Measurements from ENCODE around the gene TMEM242. TPM values are rescaled to one million over a fixed set of nuclear protein-coding genes. Genes with fewer than 3 reads are reported as not detected.

TMEM242 gene
- polyA plus RNA-seq, 1 donor from 2014 or later: 17.6 TPM

DNA sequence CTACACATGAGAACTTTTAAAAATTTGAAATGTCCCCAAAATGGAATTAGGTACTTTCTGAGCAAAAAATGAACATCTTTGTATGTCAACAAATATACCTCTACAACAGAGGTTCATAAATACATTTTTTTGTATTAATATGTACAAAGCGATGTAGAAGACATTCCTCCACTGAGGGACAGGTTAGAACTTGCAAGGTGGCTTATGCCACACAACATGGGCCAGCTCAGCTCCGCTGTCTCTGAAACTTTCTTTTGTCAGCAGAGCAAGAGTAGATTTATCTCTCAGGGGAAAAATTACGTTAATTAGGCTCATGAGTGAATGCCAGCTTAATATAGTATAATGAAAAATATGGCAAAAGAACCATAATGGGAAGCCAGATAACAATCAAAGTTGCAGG lies 10.6 kb upstream of the TMEM242 start:
- H3K9me3 ChIP-seq (ENCODE audit: low read length): no peaks in the 10 kb centered on the region
- no peaks in the 10 kb centered on the region for H3K36me3 ChIP-seq (ENCODE audit: insufficient read depth, low read length)
- no peaks in the 10 kb centered on the region for H3F3A ChIP-seq (ENCODE audit: insufficient read depth, low read length, poor library complexity, severe bottlenecking)
- H2AFZ ChIP-seq (ENCODE audit: low read depth, low read length): no peak overlapping the region
- no peak overlapping the region for H3K27ac ChIP-seq (ENCODE audit: low read length)
- H3K9me2 ChIP-seq (ENCODE audit: insufficient read depth, low read length): no peaks in the 10 kb centered on the region
- H4K20me1 ChIP-seq (ENCODE audit: insufficient read depth): no peaks in the 10 kb centered on the region
- H3K9ac ChIP-seq (ENCODE audit: low read length): no peak overlapping the region
- no peak overlapping the region for H3K4me3 ChIP-seq (ENCODE audit: low read length)
- no peak overlapping the region for H3K4me2 ChIP-seq (ENCODE audit: low read length)
- no peaks in the 10 kb centered on the region for H3K79me2 ChIP-seq (replicated peaks; ENCODE audit: insufficient read depth, low read length)
- TF ChIP-seq MXI1 (conservative IDR thresholded peaks at IDR 0.05; ENCODE audit: poor library complexity, severe bottlenecking) (no peak), POLR2AphosphoS5 (IDR thresholded peaks at IDR 0.05) (no peak), EP300 (conservative IDR thresholded peaks at IDR 0.05; ENCODE audit: poor library complexity, severe bottlenecking) (no peak), RAD21 (conservative IDR thresholded peaks at IDR 0.05) (no peak), SMC3 (conservative IDR thresholded peaks at IDR 0.05; ENCODE audit: poor library complexity) (no peak), TAF1 (IDR thresholded peaks at IDR 0.05; ENCODE audit: low read depth) (no peak), EZH2 (IDR thresholded peaks at IDR 0.05; ENCODE audit: borderline replicate concordance, insufficient read depth, low read length, poor library complexity, severe bottlenecking) (no peak)
- TF ChIP-seq, protein P1, sequence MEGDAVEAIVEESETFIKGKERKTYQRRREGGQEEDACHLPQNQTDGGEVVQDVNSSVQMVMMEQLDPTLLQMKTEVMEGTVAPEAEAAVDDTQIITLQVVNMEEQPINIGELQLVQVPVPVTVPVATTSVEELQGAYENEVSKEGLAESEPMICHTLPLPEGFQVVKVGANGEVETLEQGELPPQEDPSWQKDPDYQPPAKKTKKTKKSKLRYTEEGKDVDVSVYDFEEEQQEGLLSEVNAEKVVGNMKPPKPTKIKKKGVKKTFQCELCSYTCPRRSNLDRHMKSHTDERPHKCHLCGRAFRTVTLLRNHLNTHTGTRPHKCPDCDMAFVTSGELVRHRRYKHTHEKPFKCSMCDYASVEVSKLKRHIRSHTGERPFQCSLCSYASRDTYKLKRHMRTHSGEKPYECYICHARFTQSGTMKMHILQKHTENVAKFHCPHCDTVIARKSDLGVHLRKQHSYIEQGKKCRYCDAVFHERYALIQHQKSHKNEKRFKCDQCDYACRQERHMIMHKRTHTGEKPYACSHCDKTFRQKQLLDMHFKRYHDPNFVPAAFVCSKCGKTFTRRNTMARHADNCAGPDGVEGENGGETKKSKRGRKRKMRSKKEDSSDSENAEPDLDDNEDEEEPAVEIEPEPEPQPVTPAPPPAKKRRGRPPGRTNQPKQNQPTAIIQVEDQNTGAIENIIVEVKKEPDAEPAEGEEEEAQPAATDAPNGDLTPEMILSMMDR (IDR thresholded peaks at IDR 0.05; ENCODE audit: poor library complexity, severe bottlenecking): no peak
- TF ChIP-seq, protein P2, sequence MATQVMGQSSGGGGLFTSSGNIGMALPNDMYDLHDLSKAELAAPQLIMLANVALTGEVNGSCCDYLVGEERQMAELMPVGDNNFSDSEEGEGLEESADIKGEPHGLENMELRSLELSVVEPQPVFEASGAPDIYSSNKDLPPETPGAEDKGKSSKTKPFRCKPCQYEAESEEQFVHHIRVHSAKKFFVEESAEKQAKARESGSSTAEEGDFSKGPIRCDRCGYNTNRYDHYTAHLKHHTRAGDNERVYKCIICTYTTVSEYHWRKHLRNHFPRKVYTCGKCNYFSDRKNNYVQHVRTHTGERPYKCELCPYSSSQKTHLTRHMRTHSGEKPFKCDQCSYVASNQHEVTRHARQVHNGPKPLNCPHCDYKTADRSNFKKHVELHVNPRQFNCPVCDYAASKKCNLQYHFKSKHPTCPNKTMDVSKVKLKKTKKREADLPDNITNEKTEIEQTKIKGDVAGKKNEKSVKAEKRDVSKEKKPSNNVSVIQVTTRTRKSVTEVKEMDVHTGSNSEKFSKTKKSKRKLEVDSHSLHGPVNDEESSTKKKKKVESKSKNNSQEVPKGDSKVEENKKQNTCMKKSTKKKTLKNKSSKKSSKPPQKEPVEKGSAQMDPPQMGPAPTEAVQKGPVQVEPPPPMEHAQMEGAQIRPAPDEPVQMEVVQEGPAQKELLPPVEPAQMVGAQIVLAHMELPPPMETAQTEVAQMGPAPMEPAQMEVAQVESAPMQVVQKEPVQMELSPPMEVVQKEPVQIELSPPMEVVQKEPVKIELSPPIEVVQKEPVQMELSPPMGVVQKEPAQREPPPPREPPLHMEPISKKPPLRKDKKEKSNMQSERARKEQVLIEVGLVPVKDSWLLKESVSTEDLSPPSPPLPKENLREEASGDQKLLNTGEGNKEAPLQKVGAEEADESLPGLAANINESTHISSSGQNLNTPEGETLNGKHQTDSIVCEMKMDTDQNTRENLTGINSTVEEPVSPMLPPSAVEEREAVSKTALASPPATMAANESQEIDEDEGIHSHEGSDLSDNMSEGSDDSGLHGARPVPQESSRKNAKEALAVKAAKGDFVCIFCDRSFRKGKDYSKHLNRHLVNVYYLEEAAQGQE (IDR thresholded peaks at IDR 0.05; ENCODE audit: borderline replicate concordance): no peak
- no peaks in the 10 kb centered on the region for H3K27me3 ChIP-seq (ENCODE audit: insufficient read depth, low read depth, low read length)

DNA sequence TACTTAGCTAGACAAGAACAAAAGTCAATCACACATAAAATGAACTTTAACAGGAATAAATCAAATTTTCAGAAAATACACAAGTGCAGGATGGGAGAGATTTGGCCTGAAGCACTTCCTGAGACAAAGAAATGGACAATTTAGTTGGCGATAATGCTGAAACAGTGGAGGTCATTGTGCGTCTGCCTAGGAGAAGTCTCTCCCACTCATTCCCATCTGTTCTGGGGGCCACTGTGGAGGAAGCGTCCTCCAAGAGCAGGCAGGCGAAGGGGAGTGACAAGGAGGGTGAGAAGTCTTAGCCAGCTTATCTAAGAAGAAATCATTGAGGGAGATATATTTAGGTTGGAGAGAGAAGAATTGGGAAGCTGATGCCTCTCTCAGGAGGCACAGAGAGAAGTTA lies 10.2 kb upstream of the TMEM242 start:
- H3F3A ChIP-seq (ENCODE audit: insufficient read depth, low read length, poor library complexity, severe bottlenecking): no peaks in the 10 kb centered on the region
- no peaks in the 10 kb centered on the region for H3K9me2 ChIP-seq (ENCODE audit: insufficient read depth, low read length)
- H3K9me3 ChIP-seq (ENCODE audit: low read length): no peaks in the 10 kb centered on the region
- no peaks in the 10 kb centered on the region for H3K79me2 ChIP-seq (replicated peaks; ENCODE audit: insufficient read depth, low read length)
- H3K36me3 ChIP-seq (ENCODE audit: insufficient read depth, low read length): no peaks in the 10 kb centered on the region
- no peak overlapping the region for H3K9ac ChIP-seq (ENCODE audit: low read length)
- TF ChIP-seq EZH2 (IDR thresholded peaks at IDR 0.05; ENCODE audit: borderline replicate concordance, insufficient read depth, low read length, poor library complexity, severe bottlenecking): no peak
- no peak for TF ChIP-seq RAD21 (conservative IDR thresholded peaks at IDR 0.05)
- no peak for TF ChIP-seq TAF1 (IDR thresholded peaks at IDR 0.05; ENCODE audit: low read depth)
- TF ChIP-seq MXI1 (conservative IDR thresholded peaks at IDR 0.05; ENCODE audit: poor library complexity, severe bottlenecking): no peak
- TF ChIP-seq, protein P2 (IDR thresholded peaks at IDR 0.05; ENCODE audit: borderline replicate concordance): no peak
- TF ChIP-seq, protein P1 (IDR thresholded peaks at IDR 0.05; ENCODE audit: poor library complexity, severe bottlenecking): no peak
- no peak for TF ChIP-seq EP300 (conservative IDR thresholded peaks at IDR 0.05; ENCODE audit: poor library complexity, severe bottlenecking)
- TF ChIP-seq POLR2AphosphoS5 (IDR thresholded peaks at IDR 0.05): no peak
- no peak for TF ChIP-seq SMC3 (conservative IDR thresholded peaks at IDR 0.05; ENCODE audit: poor library complexity)
- no peak overlapping the region for H3K27ac ChIP-seq (ENCODE audit: low read length)
- H3K27me3 ChIP-seq (ENCODE audit: insufficient read depth, low read depth, low read length): no peaks in the 10 kb centered on the region
- H2AFZ ChIP-seq (ENCODE audit: low read depth, low read length): no peak overlapping the region
- H4K20me1 ChIP-seq (ENCODE audit: insufficient read depth): no peaks in the 10 kb centered on the region
- H3K4me2 ChIP-seq (ENCODE audit: low read length): no peak overlapping the region
- no peak overlapping the region for H3K4me3 ChIP-seq (ENCODE audit: low read length)
